WTC11 (cell line): ENCODE measurements around the gene SHC2. TPM values are rescaled to one million over a fixed set of nuclear protein-coding genes. Genes with fewer than 3 reads are reported as not detected.
"Not testable (repeated sequence)": the region's sequence is repeated elsewhere in the genome, so short reads cannot be mapped to it uniquely, and the experiment has no call there.

Experiments used
- ATAC-seq: fragments of 200-7000 bp; cut with Tn5 transposase; 2 replicates; pipeline ENCODE4 v1.10.0; 2021; ENCODE audit warnings: mild to moderate bottlenecking, moderate library complexity
- CTCF ChIA-PET: fragments of 300-600 bp; sonication (Branson Sonifier 250); formaldehyde crosslinking; loops from one replicate; lab custom pipeline; 2021; ENCODE audit warnings: antibody characterized with exemption; lab: Charles Lee
- POLR2A ChIA-PET: fragments of 350-600 bp; sonication (Branson Sonifier 250); formaldehyde crosslinking; loops from one replicate; lab custom pipeline; 2021; ENCODE audit warnings: antibody characterized with exemption; lab: Charles Lee
- DNase-seq: peaks from one replicate; pipeline ENCODE4 v3.0.0; 2021; ENCODE audit warnings: low spot score
- H3K27ac Mint-ChIP-seq: 2 replicates; pipeline ENCODE4 v1.8.0; 2021; ENCODE audit warnings: mixed read lengths
- H3K27me3 Mint-ChIP-seq: 2 replicates; pipeline ENCODE4 v1.8.0; 2021; ENCODE audit warnings: low read depth, mild to moderate bottlenecking, moderate library complexity, mixed read lengths
- H3K36me3 Mint-ChIP-seq: 2 replicates; pipeline ENCODE4 v1.8.0; 2021; ENCODE audit warnings: mixed read lengths
- H3K4me1 Mint-ChIP-seq: 2 replicates; pipeline ENCODE4 v1.8.0; 2022; ENCODE audit warnings: mixed read lengths
- H3K4me3 Mint-ChIP-seq: 2 replicates; pipeline ENCODE4 v1.8.0; 2021; ENCODE audit warnings: mild to moderate bottlenecking, moderate library complexity, mixed read lengths
- H3K9me3 Mint-ChIP-seq: 2 replicates; pipeline ENCODE4 v1.8.0; 2021; ENCODE audit warnings: mixed read lengths
- ATF1 ChIP-seq: sonication (generic); formaldehyde crosslinking; IDR thresholded peaks from 2 replicates; pipeline ENCODE4 v1.8.1; 2023; ENCODE audit warnings: mild to moderate bottlenecking, moderate library complexity, missing genetic modification reagents
- CREB1 ChIP-seq: sonication (generic); formaldehyde crosslinking; IDR thresholded peaks from 2 replicates; pipeline ENCODE4 v1.8.0; 2023; ENCODE audit warnings: mild to moderate bottlenecking, missing genetic modification reagents
- GABPB1 ChIP-seq: sonication (generic); formaldehyde crosslinking; IDR thresholded peaks from 2 replicates; pipeline ENCODE4 v1.8.1; 2023; ENCODE audit warnings: mild to moderate bottlenecking, missing genetic modification reagents
- GRHL2 ChIP-seq: fragments of 250-450 bp; sonication (Bioruptor Pico); IDR thresholded peaks from 2 replicates; pipeline ENCODE4 v1.8.0; 2022; ENCODE audit warnings: mild to moderate bottlenecking, moderate library complexity; ENCODE audit not compliant: insufficient replicate concordance, severe bottlenecking
- JUN ChIP-seq: sonication (generic); formaldehyde crosslinking; IDR thresholded peaks from 2 replicates; pipeline ENCODE4 v1.8.0; 2023; ENCODE audit warnings: mild to moderate bottlenecking, missing genetic modification reagents
- PRDM15 ChIP-seq: sonication (generic); formaldehyde crosslinking; IDR thresholded peaks from 2 replicates; pipeline ENCODE4 v1.8.0; 2022; ENCODE audit warnings: missing genetic modification reagents
- TP53 ChIP-seq: sonication (generic); formaldehyde crosslinking; IDR thresholded peaks from 2 replicates; pipeline ENCODE4 v1.8.1; 2023; ENCODE audit warnings: mild to moderate bottlenecking, missing genetic modification reagents
- ZNF317 ChIP-seq: sonication (generic); formaldehyde crosslinking; IDR thresholded peaks from 2 replicates; pipeline ENCODE4 v1.8.1; 2023; ENCODE audit warnings: low read depth, mild to moderate bottlenecking, moderate library complexity, missing genetic modification reagents, borderline replicate concordance
- total RNA-seq: library from RNA; stranded (reverse); gene quantifications from 3 replicates; pipeline ENCODE4 v1.2.3, GENCODE V29; 2021
- TF ChIP-seq, protein P1 (sequence below): sonication (generic); formaldehyde crosslinking; IDR thresholded peaks from 2 replicates; pipeline ENCODE4 v1.8.1; 2023; ENCODE audit warnings: mild to moderate bottlenecking, missing genetic modification reagents, borderline replicate concordance
- TF ChIP-seq, protein P2 (sequence below): sonication (generic); formaldehyde crosslinking; IDR thresholded peaks from 2 replicates; pipeline ENCODE4 v1.8.0; 2023; ENCODE audit warnings: missing genetic modification reagents
- TF ChIP-seq, protein P3 (sequence below): sonication (generic); formaldehyde crosslinking; IDR thresholded peaks from 2 replicates; pipeline ENCODE4 v1.8.1; 2022; ENCODE audit warnings: mild to moderate bottlenecking, moderate library complexity, missing genetic modification reagents
- TF ChIP-seq, protein P4 (sequence below): fragments of 250-450 bp; sonication (Bioruptor Pico); IDR thresholded peaks from 2 replicates; pipeline ENCODE4 v1.9.0; 2021; ENCODE audit warnings: mild to moderate bottlenecking, borderline replicate concordance
- TF ChIP-seq, protein P5 (sequence below): sonication (generic); formaldehyde crosslinking; IDR thresholded peaks from 2 replicates; pipeline ENCODE4 v1.8.0; 2022; ENCODE audit warnings: mild to moderate bottlenecking, missing genetic modification reagents

Gene SHC2
- total RNA-seq, 1 experiment from 2014 or later: 8.4 TPM

- ChIA-PET POLR2A (no interaction called here), CTCF (interaction anchor here (1.0 to 2.2 kb wide), 2 partner anchors 12 to 56 kb away, joined by 3 to 7 read pairs; no protein-coding TSS in a partner anchor)
- Mint-ChIP-seq H3K27ac (no peak overlapping the region), H3K4me3 (no peak overlapping the region), H3K9me3 (peaks cover 14% of the 10 kb centered on the region), H3K36me3 (peaks cover 9% of the 10 kb centered on the region; the same call in 1 of the 2 replicates), H3K27me3 (peaks cover 3% of the 10 kb centered on the region; the same call in 1 of the 2 replicates), H3K4me1 (no peaks in the 10 kb centered on the region)
- DNase-seq (no peak), ATAC-seq (no peak)
- TF ChIP-seq CREB1 (CRISPR knock-in tag): no peak
- TF ChIP-seq GRHL2: no peak
- TF ChIP-seq, protein P1, sequence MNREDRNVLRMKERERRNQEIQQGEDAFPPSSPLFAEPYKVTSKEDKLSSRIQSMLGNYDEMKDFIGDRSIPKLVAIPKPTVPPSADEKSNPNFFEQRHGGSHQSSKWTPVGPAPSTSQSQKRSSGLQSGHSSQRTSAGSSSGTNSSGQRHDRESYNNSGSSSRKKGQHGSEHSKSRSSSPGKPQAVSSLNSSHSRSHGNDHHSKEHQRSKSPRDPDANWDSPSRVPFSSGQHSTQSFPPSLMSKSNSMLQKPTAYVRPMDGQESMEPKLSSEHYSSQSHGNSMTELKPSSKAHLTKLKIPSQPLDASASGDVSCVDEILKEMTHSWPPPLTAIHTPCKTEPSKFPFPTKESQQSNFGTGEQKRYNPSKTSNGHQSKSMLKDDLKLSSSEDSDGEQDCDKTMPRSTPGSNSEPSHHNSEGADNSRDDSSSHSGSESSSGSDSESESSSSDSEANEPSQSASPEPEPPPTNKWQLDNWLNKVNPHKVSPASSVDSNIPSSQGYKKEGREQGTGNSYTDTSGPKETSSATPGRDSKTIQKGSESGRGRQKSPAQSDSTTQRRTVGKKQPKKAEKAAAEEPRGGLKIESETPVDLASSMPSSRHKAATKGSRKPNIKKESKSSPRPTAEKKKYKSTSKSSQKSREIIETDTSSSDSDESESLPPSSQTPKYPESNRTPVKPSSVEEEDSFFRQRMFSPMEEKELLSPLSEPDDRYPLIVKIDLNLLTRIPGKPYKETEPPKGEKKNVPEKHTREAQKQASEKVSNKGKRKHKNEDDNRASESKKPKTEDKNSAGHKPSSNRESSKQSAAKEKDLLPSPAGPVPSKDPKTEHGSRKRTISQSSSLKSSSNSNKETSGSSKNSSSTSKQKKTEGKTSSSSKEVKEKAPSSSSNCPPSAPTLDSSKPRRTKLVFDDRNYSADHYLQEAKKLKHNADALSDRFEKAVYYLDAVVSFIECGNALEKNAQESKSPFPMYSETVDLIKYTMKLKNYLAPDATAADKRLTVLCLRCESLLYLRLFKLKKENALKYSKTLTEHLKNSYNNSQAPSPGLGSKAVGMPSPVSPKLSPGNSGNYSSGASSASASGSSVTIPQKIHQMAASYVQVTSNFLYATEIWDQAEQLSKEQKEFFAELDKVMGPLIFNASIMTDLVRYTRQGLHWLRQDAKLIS (CRISPR knock-in tag): no peak
These were observed 36.3 kb downstream of the SHC2 start for GRCh38 chr19:424546-424945.

GRCh38 chr19:423691-424466 is 37.0 kb downstream of the SHC2 start:
- no peak overlapping the region for H3K4me3 Mint-ChIP-seq
- CTCF ChIA-PET: interaction anchor here (0.8 to 2.2 kb wide), 4 partner anchors 11 to 87 kb away, joined by 3 to 7 read pairs (median 4); no protein-coding TSS in a partner anchor
- no peak for DNase-seq
- TF ChIP-seq, protein P2, sequence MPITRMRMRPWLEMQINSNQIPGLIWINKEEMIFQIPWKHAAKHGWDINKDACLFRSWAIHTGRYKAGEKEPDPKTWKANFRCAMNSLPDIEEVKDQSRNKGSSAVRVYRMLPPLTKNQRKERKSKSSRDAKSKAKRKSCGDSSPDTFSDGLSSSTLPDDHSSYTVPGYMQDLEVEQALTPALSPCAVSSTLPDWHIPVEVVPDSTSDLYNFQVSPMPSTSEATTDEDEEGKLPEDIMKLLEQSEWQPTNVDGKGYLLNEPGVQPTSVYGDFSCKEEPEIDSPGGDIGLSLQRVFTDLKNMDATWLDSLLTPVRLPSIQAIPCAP (CRISPR knock-in tag): no peak
- TF ChIP-seq, protein P3, sequence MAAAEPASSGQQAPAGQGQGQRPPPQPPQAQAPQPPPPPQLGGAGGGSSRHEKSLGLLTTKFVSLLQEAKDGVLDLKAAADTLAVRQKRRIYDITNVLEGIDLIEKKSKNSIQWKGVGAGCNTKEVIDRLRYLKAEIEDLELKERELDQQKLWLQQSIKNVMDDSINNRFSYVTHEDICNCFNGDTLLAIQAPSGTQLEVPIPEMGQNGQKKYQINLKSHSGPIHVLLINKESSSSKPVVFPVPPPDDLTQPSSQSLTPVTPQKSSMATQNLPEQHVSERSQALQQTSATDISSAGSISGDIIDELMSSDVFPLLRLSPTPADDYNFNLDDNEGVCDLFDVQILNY: no peak
- TF ChIP-seq ATF1 (CRISPR knock-in tag) (no peak), GABPB1 (CRISPR knock-in tag) (no peak), JUN (no peak), PRDM15 (no peak), ZNF317 (no peak), TP53 (CRISPR knock-in tag) (no peak)
- TF ChIP-seq, protein P4, sequence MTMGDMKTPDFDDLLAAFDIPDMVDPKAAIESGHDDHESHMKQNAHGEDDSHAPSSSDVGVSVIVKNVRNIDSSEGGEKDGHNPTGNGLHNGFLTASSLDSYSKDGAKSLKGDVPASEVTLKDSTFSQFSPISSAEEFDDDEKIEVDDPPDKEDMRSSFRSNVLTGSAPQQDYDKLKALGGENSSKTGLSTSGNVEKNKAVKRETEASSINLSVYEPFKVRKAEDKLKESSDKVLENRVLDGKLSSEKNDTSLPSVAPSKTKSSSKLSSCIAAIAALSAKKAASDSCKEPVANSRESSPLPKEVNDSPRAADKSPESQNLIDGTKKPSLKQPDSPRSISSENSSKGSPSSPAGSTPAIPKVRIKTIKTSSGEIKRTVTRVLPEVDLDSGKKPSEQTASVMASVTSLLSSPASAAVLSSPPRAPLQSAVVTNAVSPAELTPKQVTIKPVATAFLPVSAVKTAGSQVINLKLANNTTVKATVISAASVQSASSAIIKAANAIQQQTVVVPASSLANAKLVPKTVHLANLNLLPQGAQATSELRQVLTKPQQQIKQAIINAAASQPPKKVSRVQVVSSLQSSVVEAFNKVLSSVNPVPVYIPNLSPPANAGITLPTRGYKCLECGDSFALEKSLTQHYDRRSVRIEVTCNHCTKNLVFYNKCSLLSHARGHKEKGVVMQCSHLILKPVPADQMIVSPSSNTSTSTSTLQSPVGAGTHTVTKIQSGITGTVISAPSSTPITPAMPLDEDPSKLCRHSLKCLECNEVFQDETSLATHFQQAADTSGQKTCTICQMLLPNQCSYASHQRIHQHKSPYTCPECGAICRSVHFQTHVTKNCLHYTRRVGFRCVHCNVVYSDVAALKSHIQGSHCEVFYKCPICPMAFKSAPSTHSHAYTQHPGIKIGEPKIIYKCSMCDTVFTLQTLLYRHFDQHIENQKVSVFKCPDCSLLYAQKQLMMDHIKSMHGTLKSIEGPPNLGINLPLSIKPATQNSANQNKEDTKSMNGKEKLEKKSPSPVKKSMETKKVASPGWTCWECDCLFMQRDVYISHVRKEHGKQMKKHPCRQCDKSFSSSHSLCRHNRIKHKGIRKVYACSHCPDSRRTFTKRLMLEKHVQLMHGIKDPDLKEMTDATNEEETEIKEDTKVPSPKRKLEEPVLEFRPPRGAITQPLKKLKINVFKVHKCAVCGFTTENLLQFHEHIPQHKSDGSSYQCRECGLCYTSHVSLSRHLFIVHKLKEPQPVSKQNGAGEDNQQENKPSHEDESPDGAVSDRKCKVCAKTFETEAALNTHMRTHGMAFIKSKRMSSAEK (CRISPR knock-in tag): no peak
- TF ChIP-seq, protein P5, sequence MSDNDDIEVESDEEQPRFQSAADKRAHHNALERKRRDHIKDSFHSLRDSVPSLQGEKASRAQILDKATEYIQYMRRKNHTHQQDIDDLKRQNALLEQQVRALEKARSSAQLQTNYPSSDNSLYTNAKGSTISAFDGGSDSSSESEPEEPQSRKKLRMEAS (CRISPR knock-in tag): no peak
- TF ChIP-seq, all 79 proteins: peak for 0
- POLR2A ChIA-PET: no interaction called here
- Mint-ChIP-seq H3K9me3 (peaks cover 8% of the 10 kb centered on the region), H3K27ac (no peak overlapping the region), H3K36me3 (peaks cover 4% of the 10 kb centered on the region; the same call in 1 of the 2 replicates), H3K4me1 (no peaks in the 10 kb centered on the region), H3K27me3 (peaks cover 3% of the 10 kb centered on the region; the same call in 1 of the 2 replicates)
- no peak for ATAC-seq

- H3K9me3 Mint-ChIP-seq, H3K27me3 Mint-ChIP-seq, POLR2A ChIA-PET, H3K4me3 Mint-ChIP-seq, H3K4me1 Mint-ChIP-seq, H3K36me3 Mint-ChIP-seq, H3K27ac Mint-ChIP-seq, ATAC-seq, DNase-seq: not testable (repeated sequence)
- CTCF ChIA-PET: interaction anchor here (0.8 to 1.5 kb wide), 2 partner anchors 10 to 11 kb away, joined by 3 to 7 read pairs; no protein-coding TSS in a partner anchor
These were observed 38.0 kb downstream of the SHC2 start for GRCh38 chr19:422917-423226.
